Measurements from ENCODE around the gene AFAP1L2.

AFAP1L2 gene

DNA sequence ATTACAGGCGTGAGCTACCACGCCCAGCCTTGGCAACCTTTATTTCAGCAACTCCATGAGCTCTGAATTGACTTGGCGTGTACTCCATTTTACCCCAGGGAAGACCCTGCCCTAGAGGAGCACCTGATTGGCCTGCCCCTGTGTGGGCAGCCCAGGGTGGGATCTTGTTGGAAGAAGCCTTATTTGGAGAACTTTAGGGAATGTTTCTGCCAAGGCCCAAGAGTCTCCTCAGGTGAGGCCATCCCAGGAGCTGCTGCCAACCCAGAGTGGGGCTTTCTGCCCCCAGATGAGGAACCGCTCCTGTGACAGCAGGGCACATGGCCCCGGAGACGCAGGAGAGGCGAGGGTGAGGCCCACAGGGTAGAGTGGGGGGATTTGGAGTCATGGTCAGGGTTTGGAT is 123.3 kb downstream of the AFAP1L2 start:
- Histone ChIP-seq H3K4me1 (ENCODE audit: control insufficient read depth, insufficient read depth, low read length) (no peaks in the 10 kb centered on the region), H3K9me3 (ENCODE audit: control insufficient read depth, low read length) (no peaks in the 10 kb centered on the region), H3K9ac (ENCODE audit: low read length) (no peak overlapping the region), H3K36me3 (ENCODE audit: control insufficient read depth, insufficient read depth, low read length, severe bottlenecking) (no peaks in the 10 kb centered on the region), H3K4me3 (ENCODE audit: low read length) (no peak overlapping the region), H3K27me3 (replicated peaks; ENCODE audit: control insufficient read depth, insufficient read depth, low read length) (peaks cover 59% of the 10 kb centered on the region)
- no peak for DNase-seq (ENCODE audit: low read depth)

DNA sequence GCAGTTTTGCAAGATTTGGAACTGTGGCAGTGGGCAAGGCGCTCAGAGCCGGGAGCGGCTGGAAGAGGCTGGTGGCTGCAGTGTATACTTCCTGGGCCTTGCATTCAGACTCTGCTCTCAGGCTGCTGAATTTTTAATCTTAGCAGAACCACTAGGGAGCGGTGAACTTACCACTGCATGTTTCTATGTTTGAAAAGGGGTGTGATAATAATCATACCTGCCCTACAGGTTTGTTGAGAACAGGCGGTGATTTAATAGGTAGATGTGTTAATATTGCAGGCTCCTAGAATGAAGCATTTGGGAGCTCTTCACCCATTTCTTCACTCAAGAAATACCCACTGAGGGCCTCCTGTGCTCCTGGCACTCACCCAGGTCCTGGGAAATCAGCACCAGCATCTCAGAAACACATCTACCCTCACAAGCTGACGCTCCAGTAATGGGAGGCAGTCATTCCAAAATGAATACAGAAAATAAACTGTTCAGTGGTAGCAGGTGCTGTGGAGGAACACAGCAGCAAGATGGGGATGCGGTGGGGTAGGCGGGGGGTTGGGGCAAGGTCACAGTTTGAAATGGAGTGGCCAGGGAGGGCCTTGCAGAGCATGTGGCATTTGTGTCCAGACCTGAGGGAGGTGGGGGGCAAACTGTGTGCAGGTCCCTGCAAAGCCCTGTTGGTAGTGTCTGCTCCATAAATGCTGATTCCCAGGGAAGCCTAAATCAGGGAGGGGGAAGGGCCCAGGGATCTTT is 124.2 kb downstream of the AFAP1L2 start:
- Histone ChIP-seq H3K4me1 (ENCODE audit: control insufficient read depth, insufficient read depth, low read length) (no peaks in the 10 kb centered on the region), H3K27me3 (replicated peaks; ENCODE audit: control insufficient read depth, insufficient read depth, low read length) (peaks cover 58% of the 10 kb centered on the region), H3K9ac (ENCODE audit: low read length) (no peak overlapping the region), H3K4me3 (ENCODE audit: low read length) (no peak overlapping the region), H3K36me3 (ENCODE audit: control insufficient read depth, insufficient read depth, low read length, severe bottlenecking) (no peaks in the 10 kb centered on the region), H3K9me3 (ENCODE audit: control insufficient read depth, low read length) (no peaks in the 10 kb centered on the region)
- DNase-seq (ENCODE audit: low read depth) = no peak

DNA sequence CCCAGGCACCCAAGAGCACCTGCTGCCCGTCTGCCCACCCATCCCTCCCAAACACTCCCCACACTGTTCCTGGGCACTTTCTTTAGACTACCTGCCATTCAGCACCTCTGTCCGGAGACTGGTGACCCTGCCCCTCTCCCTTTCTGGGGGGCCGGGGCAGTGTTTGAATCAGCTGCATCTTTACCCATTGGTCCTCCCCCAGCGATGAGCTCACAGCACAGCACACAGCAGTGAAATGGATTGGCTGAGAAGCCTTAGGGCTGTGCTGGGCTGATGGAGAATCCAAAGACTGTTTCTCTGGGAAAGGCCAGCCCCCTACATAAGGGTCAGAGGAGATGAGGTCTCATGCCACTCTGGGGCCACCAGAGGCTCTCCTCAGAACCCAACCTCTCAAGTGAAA is 125.0 kb downstream of the AFAP1L2 start:
- no peaks in the 10 kb centered on the region for H3K4me1 ChIP-seq (ENCODE audit: control insufficient read depth, insufficient read depth, low read length)
- no peak overlapping the region for H3K4me3 ChIP-seq (ENCODE audit: low read length)
- no peak overlapping the region for H3K9ac ChIP-seq (ENCODE audit: low read length)
- DNase-seq (ENCODE audit: low read depth) = no peak
- no peaks in the 10 kb centered on the region for H3K9me3 ChIP-seq (ENCODE audit: control insufficient read depth, low read length)
- no peaks in the 10 kb centered on the region for H3K36me3 ChIP-seq (ENCODE audit: control insufficient read depth, insufficient read depth, low read length, severe bottlenecking)
- peaks cover 55% of the 10 kb centered on the region for H3K27me3 ChIP-seq (replicated peaks; ENCODE audit: control insufficient read depth, insufficient read depth, low read length)

DNA sequence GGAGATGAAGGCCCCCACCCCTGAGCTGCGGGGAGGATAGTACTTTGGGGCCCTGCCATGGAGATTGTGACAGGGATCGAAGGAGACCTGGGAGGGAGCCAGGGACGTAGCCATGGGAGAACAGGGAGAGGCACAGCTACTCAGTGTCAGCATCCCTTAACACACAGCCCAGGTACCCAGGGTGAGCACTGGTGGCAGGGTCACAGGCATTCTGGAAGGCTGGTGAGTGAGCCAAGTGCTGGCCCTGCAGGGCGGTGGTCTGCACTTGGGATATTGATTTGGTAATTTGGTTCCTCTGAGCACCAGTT is 125.5 kb downstream of the AFAP1L2 start:
- Histone ChIP-seq H3K4me1 (ENCODE audit: control insufficient read depth, insufficient read depth, low read length) (no peaks in the 10 kb centered on the region), H3K9me3 (ENCODE audit: control insufficient read depth, low read length) (no peaks in the 10 kb centered on the region), H3K4me3 (ENCODE audit: low read length) (no peak overlapping the region), H3K36me3 (ENCODE audit: control insufficient read depth, insufficient read depth, low read length, severe bottlenecking) (no peaks in the 10 kb centered on the region), H3K9ac (ENCODE audit: low read length) (no peak overlapping the region), H3K27me3 (replicated peaks; ENCODE audit: control insufficient read depth, insufficient read depth, low read length) (peaks cover 55% of the 10 kb centered on the region)
- no peak for DNase-seq (ENCODE audit: low read depth)

- Histone ChIP-seq H3K4me3 (ENCODE audit: low read length) (no peak overlapping the region), H3K9me3 (ENCODE audit: control insufficient read depth, low read length) (no peaks in the 10 kb centered on the region), H3K4me1 (ENCODE audit: control insufficient read depth, insufficient read depth, low read length) (no peaks in the 10 kb centered on the region), H3K27me3 (replicated peaks; ENCODE audit: control insufficient read depth, insufficient read depth, low read length) (peaks cover 54% of the 10 kb centered on the region), H3K9ac (ENCODE audit: low read length) (no peak overlapping the region), H3K36me3 (ENCODE audit: control insufficient read depth, insufficient read depth, low read length, severe bottlenecking) (no peaks in the 10 kb centered on the region)
- DNase-seq (ENCODE audit: low read depth) = no peak
Observed at GRCh38 chr10:114278140-114278883, 126.0 kb downstream of the AFAP1L2 start.

DNA sequence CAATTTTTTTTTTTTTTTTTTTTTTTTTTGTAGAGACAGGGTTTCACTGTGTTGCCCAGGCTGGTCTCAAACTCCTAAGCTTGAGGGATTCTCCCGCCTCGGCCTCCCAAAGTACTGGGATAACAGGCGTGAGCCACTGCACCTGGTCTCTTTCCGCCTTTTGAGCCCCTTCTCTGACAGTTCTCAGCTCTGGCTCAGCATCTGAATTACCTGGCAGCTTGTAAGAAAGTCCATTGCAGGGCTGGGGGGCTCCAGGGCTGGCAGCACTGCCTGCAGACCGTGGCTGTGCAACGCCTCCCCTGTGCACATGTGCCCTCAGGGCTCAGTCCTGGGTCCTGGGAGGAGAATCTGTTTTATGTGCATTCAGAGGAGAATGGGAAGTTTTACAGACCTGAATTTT is 127.6 kb downstream of the AFAP1L2 start:
- DNase-seq (ENCODE audit: low read depth) = no peak
- Histone ChIP-seq H3K36me3 (ENCODE audit: control insufficient read depth, insufficient read depth, low read length, severe bottlenecking) (no peaks in the 10 kb centered on the region), H3K9ac (ENCODE audit: low read length) (no peak overlapping the region), H3K27me3 (replicated peaks; ENCODE audit: control insufficient read depth, insufficient read depth, low read length) (peaks cover 42% of the 10 kb centered on the region), H3K4me3 (ENCODE audit: low read length) (no peak overlapping the region), H3K9me3 (ENCODE audit: control insufficient read depth, low read length) (no peaks in the 10 kb centered on the region), H3K4me1 (ENCODE audit: control insufficient read depth, insufficient read depth, low read length) (peaks cover 6% of the 10 kb centered on the region)

DNA sequence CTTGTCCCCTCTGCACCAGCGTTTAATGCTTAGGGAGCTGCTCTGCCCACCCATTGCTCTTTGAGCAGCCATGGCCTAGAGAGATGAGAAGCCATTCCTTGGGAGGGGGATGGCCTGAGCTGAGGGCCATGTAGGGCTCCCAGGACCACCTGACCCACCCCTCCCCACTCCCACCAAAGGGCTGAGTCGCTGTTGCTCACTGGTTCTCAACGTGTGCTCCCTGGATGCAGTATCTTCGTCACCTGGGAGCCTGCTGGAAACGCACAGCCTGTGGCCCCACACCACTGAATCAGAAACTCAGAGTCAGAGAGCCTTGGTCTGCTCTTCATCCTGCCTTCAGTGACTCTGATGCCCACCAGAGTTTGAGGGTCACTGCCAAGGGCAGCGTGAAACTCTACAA is 128.2 kb downstream of the AFAP1L2 start:
- Histone ChIP-seq H3K9me3 (ENCODE audit: control insufficient read depth, low read length) (no peaks in the 10 kb centered on the region), H3K4me3 (ENCODE audit: low read length) (no peak overlapping the region), H3K9ac (ENCODE audit: low read length) (no peak overlapping the region), H3K36me3 (ENCODE audit: control insufficient read depth, insufficient read depth, low read length, severe bottlenecking) (no peaks in the 10 kb centered on the region), H3K4me1 (ENCODE audit: control insufficient read depth, insufficient read depth, low read length) (peaks cover 12% of the 10 kb centered on the region), H3K27me3 (replicated peaks; ENCODE audit: control insufficient read depth, insufficient read depth, low read length) (peaks cover 38% of the 10 kb centered on the region)
- DNase-seq (ENCODE audit: low read depth) = no peak

GRCh38 chr10:114274616-114275453 is 129.5 kb downstream of the AFAP1L2 start:
- H3K36me3 ChIP-seq (ENCODE audit: control insufficient read depth, insufficient read depth, low read length, severe bottlenecking) = no peaks in the 10 kb centered on the region
- H3K9me3 ChIP-seq (ENCODE audit: control insufficient read depth, low read length) = no peaks in the 10 kb centered on the region
- H3K27me3 ChIP-seq (replicated peaks; ENCODE audit: control insufficient read depth, insufficient read depth, low read length) = peaks cover 35% of the 10 kb centered on the region
- H3K4me3 ChIP-seq (ENCODE audit: low read length) = no peak overlapping the region
- no peak overlapping the region for H3K9ac ChIP-seq (ENCODE audit: low read length)
- peaks cover 17% of the 10 kb centered on the region for H3K4me1 ChIP-seq (ENCODE audit: control insufficient read depth, insufficient read depth, low read length)
- DNase-seq (ENCODE audit: low read depth) = no peak

DNA sequence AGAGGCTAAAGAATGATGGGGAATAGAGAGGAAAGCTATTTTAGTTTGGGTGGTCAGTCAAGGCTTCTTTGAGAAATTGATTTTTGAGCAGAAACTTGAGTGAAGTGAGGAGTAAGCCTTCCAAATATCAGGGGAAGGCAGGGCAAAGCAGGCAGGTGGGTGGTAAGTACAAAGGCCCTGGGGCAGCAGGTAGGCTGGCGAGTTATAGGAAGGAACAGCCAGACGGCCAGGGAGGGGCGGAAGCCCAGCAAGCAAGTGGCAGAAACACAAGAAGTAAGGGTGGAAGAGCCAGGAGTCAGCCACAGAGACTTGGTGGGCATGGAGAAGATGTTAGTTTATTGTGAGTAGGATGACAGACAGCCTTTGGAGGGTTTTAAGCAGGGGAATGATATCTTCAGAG is 130.4 kb downstream of the AFAP1L2 start:
- H3K36me3 ChIP-seq (ENCODE audit: control insufficient read depth, insufficient read depth, low read length, severe bottlenecking) = no peaks in the 10 kb centered on the region
- H3K4me3 ChIP-seq (ENCODE audit: low read length) = no peak overlapping the region
- H3K27me3 ChIP-seq (replicated peaks; ENCODE audit: control insufficient read depth, insufficient read depth, low read length) = peaks cover 28% of the 10 kb centered on the region
- peaks cover 17% of the 10 kb centered on the region for H3K4me1 ChIP-seq (ENCODE audit: control insufficient read depth, insufficient read depth, low read length)
- no peak overlapping the region for H3K9ac ChIP-seq (ENCODE audit: low read length)
- DNase-seq (ENCODE audit: low read depth) = no peak
- H3K9me3 ChIP-seq (ENCODE audit: control insufficient read depth, low read length) = no peaks in the 10 kb centered on the region

- H3K27me3 ChIP-seq (replicated peaks; ENCODE audit: control insufficient read depth, insufficient read depth, low read length) = peaks cover 18% of the 10 kb centered on the region
- no peak for DNase-seq (ENCODE audit: low read depth)
- peaks cover 17% of the 10 kb centered on the region for H3K4me1 ChIP-seq (ENCODE audit: control insufficient read depth, insufficient read depth, low read length)
- no peak overlapping the region for H3K4me3 ChIP-seq (ENCODE audit: low read length)
- H3K9ac ChIP-seq (ENCODE audit: low read length) = no peak overlapping the region
- no peaks in the 10 kb centered on the region for H3K36me3 ChIP-seq (ENCODE audit: control insufficient read depth, insufficient read depth, low read length, severe bottlenecking)
- H3K9me3 ChIP-seq (ENCODE audit: control insufficient read depth, low read length) = no peaks in the 10 kb centered on the region
Observed at GRCh38 chr10:114272696-114273095, 131.6 kb downstream of the AFAP1L2 start.

GRCh38 chr10:114271779-114272167 is 132.5 kb downstream of the AFAP1L2 start:
- peaks cover 17% of the 10 kb centered on the region for H3K4me1 ChIP-seq (ENCODE audit: control insufficient read depth, insufficient read depth, low read length)
- H3K36me3 ChIP-seq (ENCODE audit: control insufficient read depth, insufficient read depth, low read length, severe bottlenecking) = no peaks in the 10 kb centered on the region
- H3K9me3 ChIP-seq (ENCODE audit: control insufficient read depth, low read length) = no peaks in the 10 kb centered on the region
- DNase-seq (ENCODE audit: low read depth) = peak; percentile 87
- peaks cover 13% of the 10 kb centered on the region for H3K27me3 ChIP-seq (replicated peaks; ENCODE audit: control insufficient read depth, insufficient read depth, low read length)
- no peak overlapping the region for H3K9ac ChIP-seq (ENCODE audit: low read length)
- no peak overlapping the region for H3K4me3 ChIP-seq (ENCODE audit: low read length)
